GM19455 (cell line): ENCODE measurements around the gene PLXNA1.

Source experiments
- ATAC-seq: cut with Tn5 transposase; IDR thresholded peaks from one replicate; pipeline ENCODE4 v1.9.1; 2021; ENCODE audit not compliant: unreplicated experiment

The PLXNA1 gene

DNA sequence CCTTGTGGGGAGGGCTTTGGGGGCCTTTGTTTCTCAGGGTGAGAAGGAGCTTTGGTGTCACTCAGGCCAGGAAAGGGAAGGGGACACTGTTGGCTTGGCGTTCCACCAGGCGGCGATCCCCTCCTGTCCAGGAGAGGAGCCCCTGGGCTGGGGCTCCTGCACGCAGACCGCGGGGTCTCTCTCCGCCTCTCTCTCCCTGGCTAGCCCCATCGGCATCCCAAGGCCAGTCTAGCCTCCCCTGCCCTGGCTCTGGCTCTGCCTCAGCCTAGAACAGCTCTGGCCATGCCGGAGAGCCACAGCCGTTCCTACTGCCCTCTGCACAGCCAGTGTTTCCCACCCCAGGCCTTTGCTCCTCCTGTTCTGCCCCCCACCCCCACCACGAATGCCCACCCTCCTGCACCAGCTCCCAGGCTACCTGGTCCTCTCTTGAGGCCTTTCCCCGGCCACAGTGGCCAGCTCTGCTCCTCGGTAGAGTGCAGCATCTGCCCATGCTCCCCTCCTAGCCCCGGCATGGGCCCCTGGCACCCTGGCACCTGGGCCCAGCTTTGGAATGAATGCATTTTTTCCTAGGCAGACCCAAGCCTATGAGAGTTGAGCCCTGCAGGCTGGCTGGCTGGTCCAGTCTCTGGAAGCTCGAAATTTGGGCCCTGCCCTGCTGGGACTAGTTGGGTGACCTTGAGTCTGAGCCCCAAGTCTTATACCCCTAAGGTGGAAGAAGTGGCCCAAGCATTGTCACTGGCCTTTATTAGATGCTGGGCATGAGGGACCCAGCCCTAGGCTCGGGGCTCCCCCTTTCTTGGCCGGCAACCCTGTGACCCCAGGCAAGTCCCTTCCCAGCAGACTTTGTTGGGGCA, 2.4 kb downstream of the PLXNA1 start:
- ATAC-seq: no peak

DNA sequence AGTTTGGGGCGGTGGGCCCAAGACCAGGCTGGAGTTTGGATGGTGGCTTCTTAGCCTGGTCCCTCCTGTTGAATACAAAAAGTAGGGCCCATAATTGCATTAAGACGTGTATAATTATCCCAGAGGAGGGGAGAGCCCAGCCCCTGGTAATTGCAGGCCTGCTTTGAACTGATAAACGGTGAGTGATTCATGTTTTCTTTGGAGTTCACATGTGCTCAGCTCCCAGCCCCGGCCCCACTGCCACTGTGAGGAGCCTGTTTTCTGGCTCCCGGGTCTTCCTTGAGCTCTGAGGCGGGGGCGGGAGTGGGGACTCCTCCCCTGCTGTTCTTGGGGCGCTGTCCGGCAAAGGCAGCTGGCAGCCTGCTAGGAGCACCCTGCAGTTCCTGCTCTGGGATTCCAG, 3.1 kb downstream of the PLXNA1 start:
- no peak for ATAC-seq

DNA sequence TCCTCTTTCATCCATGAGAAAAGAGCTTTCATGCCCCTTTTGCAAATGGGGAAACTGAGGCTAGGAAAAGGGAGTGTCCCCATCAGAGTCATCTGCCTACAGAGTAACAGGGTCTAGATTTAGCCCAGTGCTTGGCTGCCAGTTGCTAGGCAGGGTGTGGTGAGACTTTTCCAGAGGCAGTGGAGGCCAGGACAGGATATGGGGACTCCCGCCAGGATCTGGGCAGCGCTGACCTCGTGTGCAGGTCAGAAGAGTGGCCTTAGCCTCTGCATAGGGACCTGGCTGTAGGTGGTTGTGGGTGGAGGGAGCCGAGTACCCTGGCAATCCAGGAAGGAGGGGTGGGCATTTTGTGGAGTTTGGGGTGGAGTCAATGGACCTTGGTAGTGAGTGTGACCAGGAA, 4.2 kb downstream of the PLXNA1 start:
- ATAC-seq: no peak

DNA sequence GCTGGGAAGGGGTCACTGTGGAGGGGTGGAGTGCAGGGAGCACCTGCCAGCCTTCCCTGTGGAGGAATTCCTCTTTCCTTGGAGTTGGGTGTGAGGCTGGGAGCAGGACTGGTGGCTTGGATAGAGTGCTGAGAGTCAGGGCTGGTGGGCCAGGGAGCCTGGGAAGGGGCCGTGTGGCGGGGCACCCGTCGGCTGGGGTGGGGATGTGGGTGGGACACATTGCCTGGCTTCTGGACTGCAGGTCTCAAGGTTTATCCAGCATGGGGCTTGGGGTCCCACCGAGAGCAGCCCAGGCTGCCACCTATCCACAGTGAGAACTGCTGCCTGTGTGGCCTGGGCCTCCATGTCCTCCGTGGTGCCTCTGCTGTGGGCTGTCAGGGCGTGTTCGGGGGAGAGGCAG, 4.7 kb downstream of the PLXNA1 start:
- no peak for ATAC-seq

- no peak for ATAC-seq
Measured at GRCh38 chr3:126988451-126989021, 5.6 kb downstream of the PLXNA1 start.

DNA sequence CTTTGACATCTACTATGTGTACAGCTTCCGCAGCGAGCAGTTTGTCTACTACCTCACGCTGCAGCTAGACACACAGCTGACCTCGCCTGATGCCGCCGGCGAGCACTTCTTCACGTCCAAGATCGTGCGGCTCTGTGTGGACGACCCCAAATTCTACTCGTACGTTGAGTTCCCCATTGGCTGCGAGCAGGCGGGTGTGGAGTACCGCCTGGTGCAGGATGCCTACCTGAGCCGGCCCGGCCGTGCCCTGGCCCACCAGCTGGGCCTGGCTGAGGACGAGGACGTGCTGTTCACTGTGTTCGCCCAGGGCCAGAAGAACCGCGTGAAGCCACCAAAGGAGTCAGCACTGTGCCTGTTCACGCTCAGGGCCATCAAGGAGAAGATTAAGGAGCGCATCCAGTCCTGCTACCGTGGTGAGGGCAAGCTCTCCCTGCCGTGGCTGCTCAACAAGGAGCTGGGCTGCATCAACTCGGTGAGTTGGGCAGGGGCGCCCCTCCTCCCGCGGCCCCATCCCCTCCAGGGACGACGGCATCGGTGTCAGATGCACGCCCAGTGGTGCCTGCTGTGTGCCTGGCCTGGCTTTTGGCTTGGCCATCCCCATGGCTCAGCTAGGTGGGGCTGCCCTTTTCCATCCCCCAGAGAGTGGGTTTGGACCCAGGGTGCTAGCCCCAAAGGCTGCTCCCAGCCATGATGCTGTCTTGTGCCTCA, 6.6 kb downstream of the PLXNA1 start:
- ATAC-seq: no peak

DNA sequence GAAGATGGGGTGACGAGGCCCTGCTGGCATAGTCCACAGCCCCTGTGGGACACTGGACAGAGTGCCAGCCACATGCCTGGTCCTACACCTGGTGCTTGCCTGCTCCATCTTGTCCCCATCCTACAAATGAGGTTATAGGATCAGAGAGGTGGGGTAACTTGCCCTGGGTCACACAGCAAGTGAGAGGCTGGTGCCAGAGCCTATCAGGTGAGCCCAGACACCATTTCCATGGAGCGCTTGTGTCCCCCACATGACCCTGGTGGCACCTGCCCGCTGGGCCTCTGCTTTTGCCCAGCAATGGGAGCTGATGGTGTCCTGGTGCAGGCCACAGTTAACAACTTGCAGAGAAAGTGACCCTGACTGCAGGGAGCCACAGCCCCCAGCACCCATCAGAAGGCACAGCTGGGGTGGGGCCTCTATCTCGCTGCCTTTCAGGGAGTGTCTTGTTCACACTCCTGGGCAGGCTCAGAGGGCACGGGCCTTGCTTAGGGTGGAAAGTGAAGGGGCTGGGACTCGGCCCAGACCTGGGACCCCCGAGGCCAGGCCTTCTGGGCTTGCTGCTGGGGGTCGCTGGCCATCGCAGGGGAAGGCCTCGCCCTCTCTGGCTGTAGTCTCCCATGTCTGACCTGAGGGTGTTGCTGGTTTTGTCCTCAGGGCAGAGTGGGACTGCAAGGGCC, 7.2 kb downstream of the PLXNA1 start:
- ATAC-seq: no peak

DNA sequence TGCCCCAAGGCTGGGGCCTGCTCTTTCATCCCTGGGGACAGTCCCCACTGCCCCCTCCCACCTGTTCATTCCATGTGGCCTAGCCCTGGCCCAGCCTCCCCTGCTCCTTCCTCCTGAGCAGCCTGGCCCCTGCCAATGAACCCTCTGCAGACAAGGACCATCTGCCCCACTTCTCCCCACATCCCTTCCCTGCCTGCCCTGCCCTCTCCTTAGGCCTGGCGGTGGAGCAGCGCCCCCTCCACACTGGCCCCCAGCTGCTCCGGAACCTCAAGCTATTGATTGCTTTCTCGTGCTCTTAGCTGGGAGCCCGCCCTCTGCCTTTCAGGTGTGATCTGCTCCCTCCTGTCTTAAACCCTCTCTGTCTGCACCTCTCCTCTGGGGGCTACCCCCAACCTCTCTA, 8.0 kb downstream of the PLXNA1 start:
- no peak for ATAC-seq

DNA sequence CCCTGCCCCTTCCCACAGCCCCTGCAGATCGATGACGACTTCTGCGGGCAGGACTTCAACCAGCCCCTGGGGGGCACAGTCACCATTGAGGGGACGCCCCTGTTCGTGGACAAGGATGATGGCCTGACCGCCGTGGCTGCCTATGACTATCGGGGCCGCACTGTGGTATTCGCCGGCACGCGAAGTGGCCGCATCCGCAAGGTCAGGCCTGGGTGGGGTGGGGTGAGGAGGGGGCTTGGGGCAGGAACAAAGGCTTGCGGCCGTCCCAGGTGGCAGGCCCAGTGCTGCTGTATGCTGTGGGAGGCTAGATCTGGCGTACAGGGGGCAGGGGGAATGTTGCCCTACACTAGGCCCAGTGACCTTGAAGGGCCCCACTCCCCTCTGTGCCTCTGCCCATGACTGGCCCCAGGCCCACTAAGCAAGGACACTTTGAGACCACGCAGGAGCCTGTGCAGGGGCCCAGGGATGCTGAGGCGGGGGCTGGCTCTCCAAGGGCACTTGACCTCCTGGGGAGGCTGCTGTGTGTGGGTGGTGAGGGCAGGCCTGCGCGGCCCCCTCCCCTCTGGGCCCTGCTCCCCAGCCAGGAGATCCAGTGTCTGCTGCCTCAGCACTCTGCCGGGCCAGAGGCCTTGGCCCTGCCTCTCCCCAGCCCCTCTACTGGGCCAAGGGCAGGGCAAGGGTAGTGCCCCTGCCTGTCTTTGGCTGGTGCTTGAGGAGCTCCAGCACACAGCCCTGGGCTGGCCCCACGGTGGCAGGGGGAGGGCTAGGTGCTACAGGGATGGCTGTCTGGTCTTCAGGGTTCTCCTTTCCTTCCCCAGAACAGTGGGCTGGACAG, 8.7 kb downstream of the PLXNA1 start:
- no peak for ATAC-seq

DNA sequence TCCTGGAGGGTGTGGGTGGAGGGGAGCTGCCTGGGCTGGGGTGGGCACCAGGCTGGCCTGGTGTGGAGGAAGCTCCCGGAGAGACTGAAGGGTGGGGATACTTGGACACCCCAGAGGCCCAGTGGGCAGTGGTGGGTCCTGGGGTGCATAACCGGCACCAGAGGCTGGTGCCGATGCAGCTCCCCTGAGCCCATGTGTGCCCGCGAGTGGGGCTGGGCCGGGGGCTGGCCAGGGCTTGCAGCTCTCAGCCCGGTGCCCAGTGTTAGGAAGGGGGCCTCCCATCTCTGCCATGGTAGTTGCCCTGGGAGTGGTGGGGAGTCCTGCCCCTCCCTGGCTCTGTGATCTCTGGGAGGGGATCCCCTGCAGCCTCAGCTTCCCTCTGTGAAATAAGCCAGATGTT, 9.3 kb downstream of the PLXNA1 start:
- ATAC-seq: no peak

DNA sequence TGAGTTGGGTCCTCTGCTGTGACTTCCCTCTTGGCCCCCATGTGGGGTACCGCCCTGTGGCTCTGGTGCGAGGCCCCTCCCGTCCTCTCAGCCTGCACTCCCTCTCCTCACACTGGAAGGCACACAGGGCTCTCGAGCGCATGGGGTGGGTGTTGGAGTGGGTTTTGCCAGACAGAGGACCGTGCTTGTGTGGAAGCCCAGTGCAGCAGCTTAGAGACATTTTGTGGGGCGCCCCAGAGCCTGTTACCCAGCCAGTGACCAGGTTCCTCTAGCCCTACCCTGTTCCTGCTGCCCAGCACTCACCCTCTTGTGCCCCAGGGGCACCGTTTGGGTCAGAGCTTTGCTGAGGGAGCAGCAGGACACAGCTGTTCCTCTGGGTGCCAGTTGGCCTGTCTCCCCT, 9.9 kb downstream of the PLXNA1 start:
- no peak for ATAC-seq

DNA sequence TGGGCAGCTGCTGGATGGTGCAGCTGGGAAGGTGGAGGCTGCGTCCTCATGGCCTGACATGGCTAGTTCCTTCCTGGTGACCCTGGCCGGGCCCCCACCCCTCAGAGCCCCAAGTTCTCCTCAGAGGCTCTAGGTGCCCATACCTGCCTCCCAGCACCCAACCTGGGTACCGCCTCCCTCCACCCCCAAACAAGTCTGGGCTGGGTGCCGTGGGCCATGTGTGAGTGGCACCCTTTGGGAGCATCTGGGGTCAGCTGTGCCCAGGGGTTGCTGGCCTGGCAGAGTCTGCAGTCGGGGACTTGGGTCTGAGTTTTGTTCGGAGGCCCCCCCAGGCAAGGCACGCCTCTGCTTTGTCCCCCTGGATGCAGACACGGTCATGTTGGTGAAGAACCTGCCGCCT, 10.5 kb downstream of the PLXNA1 start:
- no peak for ATAC-seq

- no peak for ATAC-seq
Measured at GRCh38 chr3:126994661-126995245, 11.8 kb downstream of the PLXNA1 start.

DNA sequence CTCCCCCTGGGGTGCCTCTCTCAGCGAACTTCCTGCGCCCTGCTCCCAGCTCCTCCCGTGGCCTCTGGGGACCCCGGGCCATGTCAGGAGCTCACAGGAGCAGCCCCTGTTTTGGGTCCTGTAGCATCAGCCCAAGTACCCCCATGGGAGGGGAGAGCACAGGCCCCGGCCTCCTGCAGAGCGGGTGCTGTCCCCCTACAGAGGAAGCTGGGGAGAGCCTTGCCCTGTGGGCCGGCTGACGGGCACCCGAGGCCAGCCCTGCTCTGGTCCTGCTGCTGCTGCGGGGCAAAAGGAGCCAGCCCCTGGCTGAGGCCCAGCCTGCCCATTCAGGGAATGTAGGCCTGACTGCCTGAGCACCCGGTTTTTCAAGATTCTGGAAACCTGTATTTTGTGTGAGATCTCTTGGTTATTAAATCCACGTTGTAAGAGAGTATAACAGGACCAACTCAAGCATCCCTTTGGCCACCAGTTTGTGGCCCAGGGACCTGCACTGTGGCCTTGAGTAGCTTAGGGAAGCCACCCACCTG, 12.4 kb downstream of the PLXNA1 start:
- no peak for ATAC-seq

DNA sequence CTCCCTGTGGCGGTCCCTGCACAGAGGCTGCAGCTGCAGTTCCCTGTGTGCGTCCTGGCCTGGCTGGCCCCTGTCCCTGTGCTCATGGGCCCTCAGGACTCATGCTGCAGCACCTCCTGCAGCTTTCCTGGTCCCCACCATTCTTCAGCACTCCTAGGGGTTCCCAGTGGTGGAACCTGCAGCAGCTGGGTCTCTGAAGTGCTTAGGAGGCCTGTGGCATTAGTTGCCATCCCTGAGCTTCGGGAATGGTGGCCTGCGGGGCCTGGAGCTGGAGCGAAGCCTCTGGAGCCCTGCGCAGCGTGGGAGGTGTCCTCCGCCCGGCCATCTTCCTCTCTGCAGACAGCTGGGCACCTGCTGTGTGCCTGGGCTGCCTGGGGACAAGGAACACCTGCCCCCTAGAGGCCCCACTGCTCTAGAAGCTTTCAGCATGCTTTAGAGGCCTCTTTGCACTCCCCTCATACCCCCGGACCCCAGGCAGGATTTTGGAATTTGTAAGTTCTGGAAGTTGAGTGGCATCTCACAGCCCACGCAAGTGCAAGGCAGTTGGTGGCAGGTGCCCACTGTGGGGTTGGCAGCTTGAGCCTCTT, 13.1 kb downstream of the PLXNA1 start:
- no peak for ATAC-seq

DNA sequence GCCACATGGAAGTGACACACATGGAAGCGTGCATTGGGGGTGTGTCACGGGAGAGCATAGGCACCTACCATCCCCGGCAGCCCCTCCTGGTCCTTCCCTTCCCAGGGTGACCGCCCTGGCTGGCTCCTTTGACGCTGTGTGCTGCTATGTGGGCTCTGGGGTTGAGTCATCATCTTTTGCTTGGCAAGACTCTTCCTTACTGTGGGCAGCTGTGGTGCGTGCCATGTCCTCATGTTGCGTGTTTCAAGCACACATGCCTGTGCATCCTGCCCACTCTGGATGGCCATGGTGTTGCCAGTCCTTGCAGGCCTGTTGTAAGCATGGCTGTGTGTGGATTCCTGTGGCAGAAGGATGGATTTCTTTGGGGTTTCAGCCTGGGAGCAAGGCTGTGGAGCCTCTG, 14.0 kb downstream of the PLXNA1 start:
- ATAC-seq: no peak

GRCh38 chr3:126997455-126998038, 14.6 kb downstream of the PLXNA1 start:
- ATAC-seq: no peak

- ATAC-seq: no peak
Measured at GRCh38 chr3:126998320-126998719, 15.4 kb downstream of the PLXNA1 start.

DNA sequence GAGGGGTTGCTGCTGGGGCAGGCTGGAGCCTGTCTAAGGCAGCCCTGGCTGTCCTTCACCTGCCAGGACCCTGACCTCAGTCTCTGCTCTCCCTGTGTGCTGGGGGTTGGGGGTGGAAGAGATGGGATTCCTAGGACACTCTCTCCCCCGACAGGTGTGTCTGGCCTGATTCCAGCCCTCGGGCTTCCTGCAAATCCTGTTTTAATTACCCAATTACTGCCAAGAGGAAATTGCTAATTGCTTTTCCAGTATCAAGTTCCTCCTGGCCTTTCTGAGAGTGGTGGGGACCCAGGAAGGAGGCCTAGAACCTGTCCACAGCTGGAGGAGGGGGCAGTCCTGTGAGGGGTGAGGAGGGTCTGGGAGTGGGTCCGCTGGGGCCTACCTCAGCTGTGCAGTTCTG, 15.8 kb downstream of the PLXNA1 start:
- ATAC-seq: no peak
